ENCODE data around the gene UCN. TPM values are rescaled to one million over a fixed set of nuclear protein-coding genes. Genes with fewer than 3 reads are reported as not detected.

UCN gene
- total and polyA plus RNA-seq, 2 donors (not counting 1 experiment from before 2014, with no cell fraction given) = 1.2 TPM; not detected in 1

GRCh38 chr2:27291865-27292264 is 16.4 kb downstream of the UCN start:
- Histone ChIP-seq H3K4me1 (ENCODE audit: control insufficient read depth, extremely low read depth, insufficient read depth, low read length) (peaks cover 4% of the 10 kb centered on the region), H3K4me2 (ENCODE audit: extremely low read depth, insufficient read depth, low read length) (no peak overlapping the region), H4K20me1 (ENCODE audit: control insufficient read depth, extremely low read depth, insufficient read depth, low read length) (no peaks in the 10 kb centered on the region), H3K4me3 (replicated peaks in 1 of 4; ENCODE audit: control extremely low read depth in 1 of 4, insufficient read depth in 1 of 4, low read depth in 3 of 4, low read length in 4 of 4) (no peak overlapping the region), H3K27me3 (ENCODE audit: control insufficient read depth, insufficient read depth, low read length) (peaks cover 6% of the 10 kb centered on the region), H3K9me3 (ENCODE audit: control insufficient read depth, insufficient read depth, low read depth, low read length) (no peaks in the 10 kb centered on the region), H3K79me2 (ENCODE audit: control insufficient read depth, insufficient read depth, low read length) (no peaks in the 10 kb centered on the region), H3K36me3 (ENCODE audit: control insufficient read depth, insufficient read depth, low read length) (no peaks in the 10 kb centered on the region), H3K27ac (ENCODE audit: insufficient read depth, low read length) (no peak overlapping the region), H3K9ac (ENCODE audit: insufficient read depth, low read length) (no peak overlapping the region), H2AFZ (ENCODE audit: low read length) (no peak overlapping the region)
- no peak for DNase-seq (ENCODE audit: low read depth in 2 of 2)
- TF ChIP-seq EZH2 (IDR thresholded peaks at IDR 0.05; ENCODE audit: low read length, missing control alignments) = no peak
- TF ChIP-seq CTCF (conservative IDR thresholded peaks at IDR 0.05 in 1 of 2, IDR thresholded peaks at IDR 0.05 in 1 of 2; ENCODE audit: low read depth in 1 of 2, low read length in 2 of 2) = peak in 1 of 2 donors; percentile 1

GRCh38 chr2:27290549-27290948 is 17.7 kb downstream of the UCN start:
- TF ChIP-seq CTCF (conservative IDR thresholded peaks at IDR 0.05 in 1 of 2, IDR thresholded peaks at IDR 0.05 in 1 of 2; ENCODE audit: low read depth in 1 of 2, low read length in 2 of 2) (no peak), EZH2 (IDR thresholded peaks at IDR 0.05; ENCODE audit: low read length, missing control alignments) (no peak)
- Histone ChIP-seq H2AFZ (ENCODE audit: low read length) (no peak overlapping the region), H3K9ac (ENCODE audit: insufficient read depth, low read length) (no peak overlapping the region), H3K79me2 (ENCODE audit: control insufficient read depth, insufficient read depth, low read length) (no peaks in the 10 kb centered on the region), H3K27me3 (ENCODE audit: control insufficient read depth, insufficient read depth, low read length) (peaks cover 6% of the 10 kb centered on the region), H3K27ac (ENCODE audit: insufficient read depth, low read length) (no peak overlapping the region), H3K36me3 (ENCODE audit: control insufficient read depth, insufficient read depth, low read length) (no peaks in the 10 kb centered on the region), H3K4me3 (replicated peaks in 1 of 4; ENCODE audit: control extremely low read depth in 1 of 4, insufficient read depth in 1 of 4, low read depth in 3 of 4, low read length in 4 of 4) (no peak overlapping the region), H3K4me2 (ENCODE audit: extremely low read depth, insufficient read depth, low read length) (no peak overlapping the region), H3K9me3 (ENCODE audit: control insufficient read depth, insufficient read depth, low read depth, low read length) (no peaks in the 10 kb centered on the region), H3K4me1 (ENCODE audit: control insufficient read depth, extremely low read depth, insufficient read depth, low read length) (peaks cover 4% of the 10 kb centered on the region), H4K20me1 (ENCODE audit: control insufficient read depth, extremely low read depth, insufficient read depth, low read length) (no peaks in the 10 kb centered on the region)
- DNase-seq (ENCODE audit: low read depth in 2 of 2) = no peak

- no peak overlapping the region for H2AFZ ChIP-seq (ENCODE audit: low read length)
Observed at GRCh38 chr2:27288610-27289009, 19.6 kb downstream of the UCN start.

More at GRCh38 chr2:27288610-27289009, 19.6 kb downstream of the UCN start:
- Histone ChIP-seq H3K27me3 (ENCODE audit: control insufficient read depth, insufficient read depth, low read length) (peaks cover 6% of the 10 kb centered on the region), H3K9ac (ENCODE audit: insufficient read depth, low read length) (no peak overlapping the region), H4K20me1 (ENCODE audit: control insufficient read depth, extremely low read depth, insufficient read depth, low read length) (no peaks in the 10 kb centered on the region), H3K79me2 (ENCODE audit: control insufficient read depth, insufficient read depth, low read length) (no peaks in the 10 kb centered on the region), H3K9me3 (ENCODE audit: control insufficient read depth, insufficient read depth, low read depth, low read length) (no peaks in the 10 kb centered on the region), H3K27ac (ENCODE audit: insufficient read depth, low read length) (no peak overlapping the region), H3K4me1 (ENCODE audit: control insufficient read depth, extremely low read depth, insufficient read depth, low read length) (no peaks in the 10 kb centered on the region), H3K4me2 (ENCODE audit: extremely low read depth, insufficient read depth, low read length) (no peak overlapping the region), H3K36me3 (ENCODE audit: control insufficient read depth, insufficient read depth, low read length) (no peaks in the 10 kb centered on the region), H3K4me3 (replicated peaks in 1 of 4; ENCODE audit: control extremely low read depth in 1 of 4, insufficient read depth in 1 of 4, low read depth in 3 of 4, low read length in 4 of 4) (no peak overlapping the region)
- TF ChIP-seq EZH2 (IDR thresholded peaks at IDR 0.05; ENCODE audit: low read length, missing control alignments) = no peak
- TF ChIP-seq CTCF (conservative IDR thresholded peaks at IDR 0.05 in 1 of 2, IDR thresholded peaks at IDR 0.05 in 1 of 2; ENCODE audit: low read depth in 1 of 2, low read length in 2 of 2) = no peak
- no peak for DNase-seq (ENCODE audit: low read depth in 2 of 2)
